Omental fat pad (tissue), 4 donors: ENCODE measurements around the gene PLCXD1. TPM values are rescaled to one million over a fixed set of nuclear protein-coding genes. Genes with fewer than 3 reads are reported as not detected.
"Not testable (repeated sequence)": the region's sequence is repeated elsewhere in the genome, so short reads cannot be mapped to it uniquely, and the experiment has no call there.

Experiments
- ATAC-seq: fragments of 150-250 bp; one replicate; pipeline ENCODE4 v1.9.1; 2016; ENCODE audit warnings: mild to moderate bottlenecking, moderate library complexity; ENCODE audit not compliant: low FRiP score
- DNase-seq: peaks from one replicate; pipeline ENCODE4 v3.0.0-alpha.2; 2019; ENCODE audit warnings: low spot score
- CTCF ChIP-seq, 3 donors: fragments of 450-650 bp; IDR thresholded peaks; one replicate each; pipeline ENCODE4 v1.5.1; 2016 to 2017; ENCODE audit warnings: antibody characterized with exemption in 3 of 3, mild to moderate bottlenecking in 3 of 3, moderate library complexity in 2 of 3
- total RNA-seq, 4 donors: library from RNA; depleted of rRNA; stranded (reverse); fragments of >200 nt; gene quantifications; one replicate each; pipeline ENCODE4 v1.1.0, GENCODE V29; 2016

PLCXD1 gene
- total RNA-seq, 4 donors from 2014 or later = 12.8 to 32.3 (median 21.9) TPM

GRCh38 chrX:252957-253291 is 28.3 kb upstream of the PLCXD1 start:
- TF ChIP-seq CTCF (IDR thresholded peaks at IDR 0.05) = no peak
- ATAC-seq (no peak), DNase-seq (no peak)

GRCh38 chrX:253451-254297 is 27.5 kb upstream of the PLCXD1 start:
- ATAC-seq (no peak), DNase-seq (no peak)
- no peak for TF ChIP-seq CTCF (IDR thresholded peaks at IDR 0.05)

GRCh38 chrX:254630-255215 is 26.5 kb upstream of the PLCXD1 start:
- ATAC-seq = no peak
- no peak for TF ChIP-seq CTCF (IDR thresholded peaks at IDR 0.05)
- peak; percentile 17 for DNase-seq

GRCh38 chrX:255923-256331 is 25.3 kb upstream of the PLCXD1 start:
- DNase-seq = no peak
- no peak for ATAC-seq

GRCh38 chrX:257054-257453 is 24.1 kb upstream of the PLCXD1 start:
- not testable (repeated sequence) for DNase-seq, ATAC-seq

More at GRCh38 chrX:255923-256331, 25.3 kb upstream of the PLCXD1 start:
- no peak for TF ChIP-seq CTCF (IDR thresholded peaks at IDR 0.05)

- ATAC-seq (no peak), DNase-seq (no peak)
- no peak for TF ChIP-seq CTCF (IDR thresholded peaks at IDR 0.05)
Measured at GRCh38 chrX:257681-258289, 23.4 kb upstream of the PLCXD1 start.

- ATAC-seq (no peak), DNase-seq (no peak)
- TF ChIP-seq CTCF (IDR thresholded peaks at IDR 0.05) = no peak
Measured at GRCh38 chrX:258291-259040, 22.7 kb upstream of the PLCXD1 start.
